OCI-LY1 (cell line): ENCODE results near the gene TBRG4.

Source experiments
- CTCF ChIP-seq: fragments of 200-600 bp; sonication (generic), shearing (Covaris generic); IDR thresholded peaks from 2 replicates; pipeline ENCODE4 v1.5.1; 2017; ENCODE audit warnings: mild to moderate bottlenecking, antibody characterized with exemption, low read length, moderate library complexity, mixed read lengths
- EZH2 ChIP-seq: fragments of 200-600 bp; sonication (generic), shearing (Covaris generic); IDR thresholded peaks from 2 replicates; pipeline ENCODE4 v1.8.0; 2017; ENCODE audit warnings: borderline replicate concordance, mixed run types, mild to moderate bottlenecking, antibody characterized with exemption, low read length, moderate library complexity, mixed read lengths

- no peak for TF ChIP-seq CTCF
- no peak for TF ChIP-seq EZH2
These were observed 25.0 kb downstream of the TBRG4 start for GRCh38 chr7:45086331-45087065.
